Measurements from ENCODE around the gene CRYAB.

DNA sequence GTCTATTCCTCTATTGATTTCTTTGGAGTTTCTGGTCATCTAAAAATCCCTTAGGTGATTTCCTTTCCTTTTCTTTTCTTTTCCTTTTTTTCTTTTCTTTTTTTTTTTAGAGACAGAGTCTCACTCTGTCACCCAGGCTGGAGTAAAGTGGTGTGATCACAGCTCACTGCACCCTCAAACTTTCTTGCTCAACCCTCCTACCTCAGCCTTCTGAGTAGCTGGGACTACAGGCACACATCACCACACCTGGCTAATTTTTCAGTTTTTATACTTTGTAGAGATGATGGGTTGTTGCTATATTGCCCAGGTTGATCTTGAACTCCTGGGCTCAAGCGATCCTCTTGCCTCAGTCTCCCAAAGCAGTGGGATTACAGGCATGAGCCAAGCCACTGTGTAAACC, 5.2 kb upstream of the CRYAB start:
- TF ChIP-seq EZH2 (IDR thresholded peaks at IDR 0.05; ENCODE audit: borderline replicate concordance, low read depth, low read length, severe bottlenecking) = no peak
- TF ChIP-seq, protein P1, sequence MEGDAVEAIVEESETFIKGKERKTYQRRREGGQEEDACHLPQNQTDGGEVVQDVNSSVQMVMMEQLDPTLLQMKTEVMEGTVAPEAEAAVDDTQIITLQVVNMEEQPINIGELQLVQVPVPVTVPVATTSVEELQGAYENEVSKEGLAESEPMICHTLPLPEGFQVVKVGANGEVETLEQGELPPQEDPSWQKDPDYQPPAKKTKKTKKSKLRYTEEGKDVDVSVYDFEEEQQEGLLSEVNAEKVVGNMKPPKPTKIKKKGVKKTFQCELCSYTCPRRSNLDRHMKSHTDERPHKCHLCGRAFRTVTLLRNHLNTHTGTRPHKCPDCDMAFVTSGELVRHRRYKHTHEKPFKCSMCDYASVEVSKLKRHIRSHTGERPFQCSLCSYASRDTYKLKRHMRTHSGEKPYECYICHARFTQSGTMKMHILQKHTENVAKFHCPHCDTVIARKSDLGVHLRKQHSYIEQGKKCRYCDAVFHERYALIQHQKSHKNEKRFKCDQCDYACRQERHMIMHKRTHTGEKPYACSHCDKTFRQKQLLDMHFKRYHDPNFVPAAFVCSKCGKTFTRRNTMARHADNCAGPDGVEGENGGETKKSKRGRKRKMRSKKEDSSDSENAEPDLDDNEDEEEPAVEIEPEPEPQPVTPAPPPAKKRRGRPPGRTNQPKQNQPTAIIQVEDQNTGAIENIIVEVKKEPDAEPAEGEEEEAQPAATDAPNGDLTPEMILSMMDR (IDR thresholded peaks at IDR 0.05; ENCODE audit: borderline replicate concordance, extremely low read depth, low read length, poor library complexity, severe bottlenecking) = no peak

Data from DND-41 (cell line).